ENCODE data around the gene FREM1.

Gene FREM1

DNA sequence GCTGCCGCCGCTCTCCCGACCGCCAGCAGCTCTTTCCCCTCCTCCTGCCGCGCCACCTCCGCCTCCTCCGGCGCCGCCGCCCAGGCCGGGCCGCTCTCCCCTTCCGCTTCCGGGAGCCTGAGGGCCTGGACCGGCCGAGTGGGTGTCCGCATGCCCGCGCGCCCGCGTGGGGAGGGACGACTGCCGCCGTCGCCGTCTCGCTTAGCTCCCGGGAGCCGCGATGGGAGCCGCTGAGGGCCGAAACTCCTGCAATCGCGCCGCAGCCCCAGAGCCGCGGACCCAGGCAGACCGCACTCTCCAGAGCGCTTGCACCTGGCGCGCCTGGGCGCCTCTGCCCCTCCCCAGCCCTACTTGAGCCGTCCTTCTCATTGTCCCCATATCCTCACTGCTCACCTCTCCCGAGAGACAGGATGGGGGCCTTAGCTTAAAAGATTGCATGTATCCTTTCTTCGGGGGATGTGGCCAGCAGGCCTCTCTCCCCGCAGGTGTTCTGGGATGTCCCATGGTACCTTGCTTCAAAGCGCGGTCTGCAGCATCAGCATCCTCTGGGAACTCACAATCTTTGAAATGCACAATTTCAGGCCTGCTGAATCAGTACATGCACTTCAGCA, 216.9 kb downstream of the FREM1 start, which contains the start of gene ZDHHC21:
ZDHHC21 (minus strand) TSS at position 182 of the 611 bp plus-strand sequence. CDS start 19,092 bp downstream, outside the sequence.
- no peak for DNase-seq

DNA sequence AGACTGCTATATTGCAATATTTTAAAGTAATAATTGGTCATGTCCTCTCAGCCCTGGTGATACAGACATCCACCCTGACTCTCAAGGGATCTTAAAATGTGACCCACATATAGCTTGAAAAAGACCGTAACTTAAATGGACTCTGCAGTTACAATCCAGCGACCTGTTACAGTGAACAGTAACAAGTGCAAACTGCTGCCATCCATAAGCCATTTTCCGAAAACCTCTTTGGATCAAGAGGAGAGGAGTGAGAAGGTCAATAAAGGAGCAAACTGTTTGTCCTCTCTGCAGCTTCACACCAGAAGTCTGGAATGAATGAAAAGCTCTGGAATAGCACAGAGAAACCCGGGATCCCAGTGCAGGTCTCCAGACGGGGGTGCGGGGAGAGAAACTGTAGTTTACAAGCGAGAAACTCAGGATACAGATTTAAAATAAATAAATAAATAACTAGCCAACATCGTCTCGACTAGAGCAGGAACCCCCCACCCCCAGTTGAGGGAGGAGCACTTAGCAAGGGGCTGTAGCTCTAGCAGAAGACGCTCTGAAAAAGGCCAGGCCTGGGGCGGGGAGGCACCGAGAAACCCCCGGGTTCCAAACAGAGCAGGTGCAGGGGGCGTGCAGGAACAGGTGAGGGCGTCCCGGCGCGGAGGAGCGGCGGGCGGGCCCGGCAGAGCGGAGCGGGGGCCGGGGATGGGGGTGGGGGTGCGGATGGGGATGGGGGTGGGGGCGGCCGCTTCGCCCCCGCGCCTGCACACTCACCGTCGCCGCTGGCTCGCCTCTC, 217.6 kb downstream of the FREM1 start:
- no peak for DNase-seq

DNA sequence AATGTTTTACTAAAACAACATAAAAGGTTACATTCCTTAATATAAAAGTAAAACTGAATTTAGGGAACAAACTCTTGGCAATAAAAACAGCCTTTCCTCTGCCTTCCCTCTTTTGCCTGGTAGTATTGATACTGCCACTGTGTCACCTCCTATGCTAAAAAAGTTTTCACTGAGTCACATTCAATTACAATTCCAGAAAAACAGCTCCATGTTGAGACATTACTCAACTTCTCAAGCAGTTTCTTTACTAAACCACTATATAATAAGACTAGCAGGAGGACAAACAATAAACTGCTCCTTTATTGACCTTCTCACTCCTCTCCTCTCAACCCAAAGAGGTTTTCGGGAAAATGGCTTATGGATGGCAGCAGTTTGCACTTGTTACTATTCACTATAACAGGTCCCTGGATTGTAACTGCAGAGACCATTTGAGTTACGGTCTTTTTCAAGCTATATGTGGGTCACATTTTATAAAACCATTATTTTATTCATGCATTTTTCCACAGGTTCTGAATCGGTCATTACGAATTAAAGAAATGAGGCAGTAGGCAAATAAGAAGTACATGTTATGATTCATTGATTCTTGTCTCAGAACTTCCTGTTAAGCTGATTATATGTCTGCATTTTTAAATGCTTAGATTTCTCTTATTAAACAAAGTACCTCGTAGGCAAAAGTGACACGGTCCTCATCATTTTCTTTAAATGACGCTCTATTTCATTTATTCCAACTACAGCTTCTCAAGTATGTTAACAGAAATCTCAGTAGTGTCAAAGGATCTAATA, 219.1 kb downstream of the FREM1 start:
- DNase-seq: no peak

DNA sequence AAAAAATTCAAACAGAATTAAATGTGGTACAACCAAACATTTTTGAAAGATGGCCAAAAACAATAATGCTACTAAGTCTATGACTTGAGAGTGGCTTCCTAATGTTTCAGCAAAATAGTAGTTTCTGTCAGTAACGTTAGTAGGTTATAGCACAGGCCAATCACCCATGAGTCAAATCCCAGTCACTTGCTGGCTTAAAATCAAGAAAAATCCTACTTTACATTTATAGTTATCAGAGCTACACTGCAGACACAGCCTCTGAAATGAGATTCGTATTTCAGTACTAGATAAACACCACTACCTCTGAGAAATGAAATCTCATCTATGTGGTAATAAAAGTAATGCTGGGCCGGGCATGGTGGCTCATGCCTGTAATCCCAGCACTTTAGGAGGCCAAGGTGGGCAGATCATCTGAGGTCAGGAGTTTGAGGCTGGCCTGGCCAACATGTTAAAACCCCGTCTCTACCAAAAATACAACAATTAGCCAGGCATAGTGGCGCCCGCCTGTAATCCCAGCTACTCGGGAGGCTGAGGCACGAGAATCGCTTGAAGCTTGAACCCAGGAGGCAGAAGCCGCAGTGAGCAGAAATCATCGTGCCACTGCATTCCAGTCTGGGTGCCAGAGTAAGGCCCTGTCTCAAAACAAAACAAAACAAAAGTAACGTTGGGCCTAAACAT, 223.0 kb downstream of the FREM1 start:
- DNase-seq: no peak

DNA sequence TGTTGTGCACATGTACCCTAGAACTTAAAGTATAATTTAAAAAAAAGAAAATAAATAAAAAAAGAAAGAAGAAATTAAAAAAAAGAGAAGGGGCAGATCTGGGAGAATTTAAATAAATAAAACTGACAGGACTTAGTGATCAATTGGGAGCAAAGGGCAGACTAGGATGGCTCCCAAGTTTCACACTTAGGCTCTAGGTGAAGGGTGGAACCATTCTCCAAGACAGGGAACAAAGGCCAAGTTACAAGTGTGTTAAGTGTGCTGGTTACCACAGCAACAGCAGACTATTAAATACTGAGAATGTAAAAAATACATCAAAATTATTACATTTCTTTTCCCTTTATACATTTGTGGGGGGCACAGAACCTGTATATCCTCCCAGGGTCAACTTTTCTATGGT, 224.1 kb downstream of the FREM1 start:
- no peak for DNase-seq
